H1 (cell line): ENCODE measurements around the gene KANSL1. TPM values are rescaled to one million over a fixed set of nuclear protein-coding genes. Genes with fewer than 3 reads are reported as not detected.

ENCODE experiments used
- CTCF ChIA-PET: fragments of 300-600 bp; sonication (Branson Sonifier 250); formaldehyde crosslinking; loops from one replicate; lab custom pipeline; 2021; ENCODE audit not compliant: partially characterized antibody; lab: Charles Lee
- POLR2A ChIA-PET: fragments of 300-600 bp; sonication (Branson Sonifier 250); formaldehyde crosslinking; loops from one replicate; lab custom pipeline; 2021; ENCODE audit warnings: inconsistent platforms; ENCODE audit not compliant: partially characterized antibody; lab: Charles Lee
- DNase-seq, 2 experiments: peaks; one replicate each; pipeline versions ENCODE4 v3.0.0 to v3.0.0-alpha.2; 2010 to 2022; ENCODE audit warnings: low spot score in 2 of 2, low read depth in 1 of 2, mixed read lengths in 1 of 2
- FAIRE-seq: peaks from 2 replicates; lab custom pipeline; 2011; peaks lifted over from hg19 to GRCh38; lab: Jason Lieb, UNC
- H2AFZ ChIP-seq: 2 replicates; pipeline ENCODE4 v1.8.1; 2012; ENCODE audit warnings: low read length, inconsistent platforms
- H2AK5ac ChIP-seq: 2 replicates; pipeline ENCODE4 v1.6.1; 2013; ENCODE audit warnings: low read depth, low read length
- H2BK120ac ChIP-seq: replicated peaks from 2 replicates; pipeline ENCODE3; 2013; ENCODE audit warnings: low read depth, low read length, inconsistent platforms
- H2BK12ac ChIP-seq: 2 replicates; pipeline ENCODE4 v1.6.1; 2013; ENCODE audit warnings: low read depth, low read length
- H2BK15ac ChIP-seq: 2 replicates; pipeline ENCODE4 v1.6.1; 2013; ENCODE audit warnings: low read length
- H2BK20ac ChIP-seq: 2 replicates; pipeline ENCODE4 v1.6.1; 2013; ENCODE audit warnings: low read length
- H2BK5ac ChIP-seq: 2 replicates; pipeline ENCODE4 v1.6.1; 2013; ENCODE audit warnings: low read depth, low read length
- H3K14ac ChIP-seq: 2 replicates; pipeline ENCODE4 v1.6.1; 2013; ENCODE audit warnings: inconsistent platforms; ENCODE audit not compliant: insufficient read length
- H3K18ac ChIP-seq: 2 replicates; pipeline ENCODE4 v1.6.1; 2013; ENCODE audit warnings: low read length; ENCODE audit errors: extremely low read depth
- H3K23ac ChIP-seq: 2 replicates; pipeline ENCODE4 v1.6.1; 2013; ENCODE audit warnings: inconsistent platforms; ENCODE audit not compliant: insufficient read length
- H3K23me2 ChIP-seq: 2 replicates; pipeline ENCODE4 v1.6.1; 2013; ENCODE audit warnings: low read depth, low read length
- H3K27ac ChIP-seq: 2 replicates; pipeline ENCODE4 v1.6.1; 2011; ENCODE audit warnings: low read depth, low read length, inconsistent platforms
- H3K27me3 ChIP-seq, 4 experiments: replicated peaks in 1 of 4; 1 replicate in 1 of 4; 2 replicates in 3 of 4; pipeline versions ENCODE4 v1.6.1 to v1.8.1; 2011 to 2013; ENCODE audit warnings: low read length in 3 of 4, mild to moderate bottlenecking in 3 of 4, inconsistent platforms in 2 of 4, mixed read lengths in 2 of 4, moderate library complexity in 1 of 4; ENCODE audit not compliant: control insufficient read depth in 3 of 4, insufficient read depth in 3 of 4; ENCODE audit errors: extremely low read depth in 1 of 4
- H3K36me3 ChIP-seq, 4 experiments: 2 replicates each; pipeline versions ENCODE4 v1.6.1 to v1.8.1; 2011 to 2013; ENCODE audit warnings: mild to moderate bottlenecking in 4 of 4, low read length in 3 of 4, moderate library complexity in 2 of 4, control low read depth in 1 of 4, inconsistent platforms in 1 of 4; ENCODE audit not compliant: insufficient read depth in 4 of 4, control insufficient read depth in 2 of 4
- H3K4ac ChIP-seq: replicated peaks from 2 replicates; pipeline ENCODE3; 2013; ENCODE audit warnings: low read length, low read depth, mixed read lengths, inconsistent platforms; ENCODE audit not compliant: insufficient read length
- H3K4me1 ChIP-seq, 4 experiments: replicated peaks in 1 of 4; 1 replicate in 1 of 4; 2 replicates in 3 of 4; pipeline versions ENCODE4 v1.6.1 to v1.8.1; 2011 to 2013; ENCODE audit warnings: low read length in 3 of 4, inconsistent platforms in 2 of 4, mixed read lengths in 1 of 4; ENCODE audit not compliant: insufficient read depth in 4 of 4, control insufficient read depth in 3 of 4
- H3K4me2 ChIP-seq, 2 experiments: 2 replicates each; pipeline versions ENCODE4 v1.6.1 to v1.8.1; 2011 to 2013; ENCODE audit warnings: low read depth in 2 of 2, low read length in 2 of 2, control low read depth in 1 of 2, inconsistent platforms in 1 of 2, mild to moderate bottlenecking in 1 of 2; ENCODE audit not compliant: insufficient read depth in 1 of 2
- H3K4me3 ChIP-seq, 4 experiments: fragments of 200-600, 300-600 bp in 1 of 4; sonication (generic), shearing (Covaris generic), sonication (Bioruptor Twin) in 1 of 4; 2 replicates each; pipeline versions ENCODE4 v1.5.1 to v1.8.1; 2011 to 2016; ENCODE audit warnings: low read length in 4 of 4, low read depth in 3 of 4, control low read depth in 2 of 4, inconsistent platforms in 2 of 4, mild to moderate bottlenecking in 2 of 4, mixed read lengths in 1 of 4, moderate library complexity in 1 of 4; ENCODE audit not compliant: insufficient read depth in 2 of 4; ENCODE audit errors: extremely low read depth in 1 of 4
- H3K56ac ChIP-seq: replicated peaks from 2 replicates; pipeline ENCODE3; 2013; ENCODE audit warnings: low read depth, mild to moderate bottlenecking, mixed read lengths, low read length, inconsistent platforms; ENCODE audit not compliant: insufficient read length
- H3K79me1 ChIP-seq: 2 replicates; pipeline ENCODE4 v1.6.1; 2013; ENCODE audit warnings: low read depth, low read length, control low read depth
- H3K79me2 ChIP-seq, 2 experiments: 2 replicates each; pipeline versions ENCODE4 v1.6.1 to v1.8.1; 2012 to 2013; ENCODE audit warnings: low read length in 2 of 2, mild to moderate bottlenecking in 2 of 2, inconsistent platforms in 1 of 2; ENCODE audit not compliant: insufficient read depth in 2 of 2, control insufficient read depth in 1 of 2
- H3K9ac ChIP-seq, 4 experiments: replicated peaks in 1 of 4; 1 replicate in 1 of 4; 2 replicates in 3 of 4; pipeline versions ENCODE4 v1.6.1 to v1.8.1; 2011 to 2013; ENCODE audit warnings: low read depth in 3 of 4, low read length in 3 of 4, control low read depth in 2 of 4, mild to moderate bottlenecking in 2 of 4, moderate library complexity in 2 of 4, inconsistent platforms in 1 of 4; ENCODE audit errors: extremely low read depth in 1 of 4
- H3K9me3 ChIP-seq, 2 experiments: 2 replicates each; pipeline versions ENCODE4 v1.6.1 to v1.8.1; 2012 to 2013; ENCODE audit warnings: mild to moderate bottlenecking in 2 of 2, moderate library complexity in 2 of 2, control low read depth in 1 of 2, inconsistent platforms in 1 of 2, low read depth in 1 of 2, low read length in 1 of 2, mixed read lengths in 1 of 2; ENCODE audit not compliant: insufficient read depth in 2 of 2
- H4K20me1 ChIP-seq, 2 experiments: replicated peaks in 1 of 2; 2 replicates each; pipeline versions ENCODE3 to v1.8.1; 2011 to 2013; ENCODE audit warnings: inconsistent platforms in 2 of 2, low read length in 2 of 2, mild to moderate bottlenecking in 1 of 2; ENCODE audit not compliant: insufficient read depth in 2 of 2, control insufficient read depth in 1 of 2
- H4K5ac ChIP-seq: 2 replicates; pipeline ENCODE4 v1.6.1; 2013; ENCODE audit warnings: low read length, low read depth, mixed read lengths, inconsistent platforms; ENCODE audit not compliant: insufficient read length
- H4K8ac ChIP-seq: 2 replicates; pipeline ENCODE4 v1.8.0; 2013; ENCODE audit warnings: mild to moderate bottlenecking, moderate library complexity, low read length, inconsistent platforms; ENCODE audit not compliant: insufficient read depth; ENCODE audit errors: extremely low read depth
- H4K91ac ChIP-seq: replicated peaks from 2 replicates; pipeline ENCODE3; 2013; ENCODE audit warnings: low read length, mixed read lengths, inconsistent platforms; ENCODE audit not compliant: insufficient read length
- BCL11A ChIP-seq, 2 experiments: IDR thresholded peaks; one replicate each; pipeline ENCODE4 v1.6.1; 2011; ENCODE audit warnings: low read depth in 2 of 2, low read length in 2 of 2, mild to moderate bottlenecking in 2 of 2
- EP300 ChIP-seq, 2 experiments: IDR thresholded peaks; 1 replicate in 1 of 2; 2 replicates in 1 of 2; pipeline ENCODE4 v1.6.1; 2011 to 2012; ENCODE audit warnings: low read depth in 2 of 2, low read length in 2 of 2, mild to moderate bottlenecking in 2 of 2, borderline replicate concordance in 1 of 2, inconsistent platforms in 1 of 2, moderate library complexity in 1 of 2
- GTF2F1 ChIP-seq: IDR thresholded peaks from 2 replicates; pipeline ENCODE4 v1.6.1; 2012; ENCODE audit warnings: low read depth, low read length, improper control_type of control experiment, borderline replicate concordance
- PHF8 ChIP-seq: fragments of 200-600 bp; sonication (generic); conservative IDR thresholded peaks from 2 replicates; pipeline ENCODE4 v1.7.1; 2012; ENCODE audit warnings: low read depth, mild to moderate bottlenecking, inconsistent platforms, low read length, moderate library complexity
- SIRT6 ChIP-seq: IDR thresholded peaks from one replicate; pipeline ENCODE4 v1.7.1; 2012; ENCODE audit warnings: low read length, inconsistent platforms
- SP1 ChIP-seq: IDR thresholded peaks from 2 replicates; pipeline ENCODE4 v1.6.1; 2011; ENCODE audit warnings: low read depth, low read length
- TCF12 ChIP-seq: IDR thresholded peaks from 2 replicates; pipeline ENCODE4 v1.6.1; 2011; ENCODE audit warnings: low read depth, mild to moderate bottlenecking, low read length
- YY1 ChIP-seq: IDR thresholded peaks from 2 replicates; pipeline ENCODE4 v1.6.1; 2011; ENCODE audit warnings: low read depth, mild to moderate bottlenecking, low read length
- WGBS, 2 experiments: shearing (Covaris generic) in 1 of 2; methylation state at CpG; one replicate each; pipeline versions ENCODE4 v1.1.6 to v1.1.7; 2013 to 2015; ENCODE audit warnings: low lambda C conversion rate in 2 of 2, mixed read lengths in 2 of 2, inconsistent platforms in 1 of 2, low coverage in 1 of 2, missing lambda C conversion rate in 1 of 2; ENCODE audit not compliant: insufficient replicate concordance in 2 of 2, insufficient coverage in 1 of 2, insufficient read length in 1 of 2; ENCODE audit errors: extremely low coverage in 1 of 2, missing lambda C conversion rate in 1 of 2; 5-methylcytosine and 5-hydroxymethylcytosine counted together
- polyA plus RNA-seq, 7 experiments: library from polyadenylated mRNA; depleted of rRNA in 3 of 7; stranded (reverse) in 5 of 7; unstranded in 2 of 7; fragments of >200 nt in 5 of 7; fragments of 200-250 nt in 2 of 7; gene quantifications; 1 replicate in 5 of 7; 2 replicates in 1 of 7; 4 replicates in 1 of 7; pipeline versions ENCODE4 v1.2.1 to v1.2.3, GENCODE V29; 2011 to 2013; ENCODE audit warnings: missing spikeins in 2 of 7, mixed read lengths in 2 of 7
- total RNA-seq: library from RNA; stranded (reverse); fragmentation: NEBNext Ultra II Directional; extraction: Animal tissue kit (Norgen Biotek cat#: 25700); gene quantifications from 2 replicates; pipeline ENCODE4 v1.2.1, GENCODE V29; 2021
- TF ChIP-seq, protein P1 (sequence below): IDR thresholded peaks from 2 replicates; pipeline ENCODE4 v1.6.1; 2011; ENCODE audit warnings: low read depth, mild to moderate bottlenecking, low read length; ENCODE audit not compliant: insufficient read depth

Gene KANSL1
- total and polyA plus RNA-seq, 2 of the 8 experiments (the other 6 are each of a cell fraction or from before 2014, with no cell fraction given), result 34.0 to 128 TPM

DNA sequence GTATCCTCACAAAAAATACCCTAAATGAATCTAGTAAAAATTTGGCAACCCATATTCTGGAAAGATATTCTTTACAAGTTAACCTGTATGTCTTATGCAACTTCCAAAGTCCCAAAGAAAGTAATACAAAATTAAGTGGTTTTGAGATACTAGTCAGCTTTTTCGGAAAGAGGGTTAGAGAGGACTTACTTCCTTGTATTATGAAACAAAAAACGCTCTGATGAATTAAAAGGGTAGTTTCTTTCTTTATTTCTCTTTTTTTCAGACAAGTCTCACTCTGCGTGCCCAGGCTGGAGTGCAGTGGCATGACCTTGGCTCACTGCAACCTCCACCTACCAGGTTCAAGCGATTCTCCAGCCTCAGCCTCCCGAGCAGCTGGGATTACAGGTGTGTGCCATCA lies 51.6 kb downstream of the KANSL1 start:
- no peak overlapping the region for H2BK120ac ChIP-seq
- H2BK5ac ChIP-seq, result no peak overlapping the region
- no peak for DNase-seq
- no peak overlapping the region for H4K8ac ChIP-seq
- H3K23ac ChIP-seq, result no peak overlapping the region
- H3K27ac ChIP-seq, result no peak overlapping the region
- no peak overlapping the region for H3K4me3 ChIP-seq
- no peak overlapping the region for H4K5ac ChIP-seq
- H3K27me3 ChIP-seq, result no peaks in the 10 kb centered on the region
- H2AK5ac ChIP-seq, result no peak overlapping the region
- no peak overlapping the region for H2BK20ac ChIP-seq
- TF ChIP-seq, protein P1, sequence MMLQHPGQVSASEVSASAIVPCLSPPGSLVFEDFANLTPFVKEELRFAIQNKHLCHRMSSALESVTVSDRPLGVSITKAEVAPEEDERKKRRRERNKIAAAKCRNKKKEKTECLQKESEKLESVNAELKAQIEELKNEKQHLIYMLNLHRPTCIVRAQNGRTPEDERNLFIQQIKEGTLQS, result no peak
- TF ChIP-seq PHF8 (no peak), SIRT6 (no peak), SP1 (no peak), TCF12 (no peak), YY1 (no peak), BCL11A (IDR thresholded peaks at IDR 0.05; ENCODE audit: low read depth in 2 of 2, low read length in 2 of 2) (no peak), GTF2F1 (no peak), EP300 (IDR thresholded peaks at IDR 0.05; ENCODE audit: borderline replicate concordance in 1 of 2, low read depth in 2 of 2, low read length in 2 of 2) (no peak)
- WGBS, 2 experiments, result 90% methylated on average over 5 of the region's 5 CpGs; no CpG with 5 or more reads in 1 of the 2 experiments
- no peaks in the 10 kb centered on the region for H3K9me3 ChIP-seq
- no peak overlapping the region for H3K4me2 ChIP-seq
- no peaks in the 10 kb centered on the region; the same call in none of the 2 replicates for H3K79me1 ChIP-seq
- no peak overlapping the region for H2AFZ ChIP-seq
- H2BK12ac ChIP-seq, result no peak overlapping the region
- no peak overlapping the region for H3K18ac ChIP-seq
- CTCF ChIA-PET, result interaction anchor here (0.8 to 1.5 kb wide), 7 partner anchors 11 to 72 kb away, joined by 3 to 5 read pairs (median 3); partner anchors contain the start of gene KANSL1
- H3K4me1 ChIP-seq, result peaks cover 0 to 13% (median 2%) of the 10 kb centered on the region in 4 experiments; a peak in 5 of 7 replicates
- H3K9ac ChIP-seq, result no peak overlapping the region
- H4K91ac ChIP-seq, result no peak overlapping the region
- peaks cover 57 to 96% of the 10 kb centered on the region in 2 experiments for H3K79me2 ChIP-seq
- H4K20me1 ChIP-seq, result peaks cover 31 to 61% of the 10 kb centered on the region in 2 experiments
- no peak overlapping the region for H3K4ac ChIP-seq
- FAIRE-seq, result no peak
- POLR2A ChIA-PET, result interaction anchor here (0.6 to 2.7 kb wide), 9 partner anchors 8 to 45 kb away, joined by 3 to 12 read pairs (median 3); no protein-coding TSS in a partner anchor
- H3K56ac ChIP-seq, result no peak overlapping the region
- no peak overlapping the region for H3K14ac ChIP-seq
- H3K23me2 ChIP-seq, result no peaks in the 10 kb centered on the region
- H2BK15ac ChIP-seq, result no peak overlapping the region
- H3K36me3 ChIP-seq, result no peaks in the 10 kb centered on the region
